ENCODE data around the gene CAGE1.

DNA sequence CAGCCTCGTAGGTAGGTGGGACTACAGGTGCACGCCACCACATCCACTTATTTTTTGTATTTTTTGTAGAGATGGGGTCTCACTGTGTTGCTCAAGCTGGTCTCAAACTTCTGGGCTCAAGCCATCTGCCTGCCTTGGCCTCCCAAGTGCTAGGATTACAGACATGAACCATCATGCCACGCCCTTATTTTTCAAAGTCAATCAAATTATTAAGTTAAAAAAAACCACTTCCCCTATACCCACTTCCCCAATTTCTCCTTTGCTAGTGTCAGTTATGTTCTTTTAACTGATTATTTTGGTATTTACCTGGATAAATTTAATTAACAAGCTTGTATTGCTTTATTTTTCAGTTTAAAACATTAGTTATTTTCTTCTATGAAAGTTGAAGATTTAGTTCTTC lies 49.7 kb upstream of the CAGE1 start:
- TF ChIP-seq, protein P1, sequence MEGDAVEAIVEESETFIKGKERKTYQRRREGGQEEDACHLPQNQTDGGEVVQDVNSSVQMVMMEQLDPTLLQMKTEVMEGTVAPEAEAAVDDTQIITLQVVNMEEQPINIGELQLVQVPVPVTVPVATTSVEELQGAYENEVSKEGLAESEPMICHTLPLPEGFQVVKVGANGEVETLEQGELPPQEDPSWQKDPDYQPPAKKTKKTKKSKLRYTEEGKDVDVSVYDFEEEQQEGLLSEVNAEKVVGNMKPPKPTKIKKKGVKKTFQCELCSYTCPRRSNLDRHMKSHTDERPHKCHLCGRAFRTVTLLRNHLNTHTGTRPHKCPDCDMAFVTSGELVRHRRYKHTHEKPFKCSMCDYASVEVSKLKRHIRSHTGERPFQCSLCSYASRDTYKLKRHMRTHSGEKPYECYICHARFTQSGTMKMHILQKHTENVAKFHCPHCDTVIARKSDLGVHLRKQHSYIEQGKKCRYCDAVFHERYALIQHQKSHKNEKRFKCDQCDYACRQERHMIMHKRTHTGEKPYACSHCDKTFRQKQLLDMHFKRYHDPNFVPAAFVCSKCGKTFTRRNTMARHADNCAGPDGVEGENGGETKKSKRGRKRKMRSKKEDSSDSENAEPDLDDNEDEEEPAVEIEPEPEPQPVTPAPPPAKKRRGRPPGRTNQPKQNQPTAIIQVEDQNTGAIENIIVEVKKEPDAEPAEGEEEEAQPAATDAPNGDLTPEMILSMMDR (IDR thresholded peaks at IDR 0.05): no peak
- TF ChIP-seq ZFX (IDR thresholded peaks at IDR 0.05; ENCODE audit: borderline replicate concordance): no peak
